Activated CD4-positive, alpha-beta T cell treated with anti-CD3 and anti-CD28 coated beads, Interleukin-2, amount 10 ng/mL, durations not matched to agents 7 days and 5 days (primary cell): ENCODE data around the gene PCGF2. TPM values are rescaled to one million over a fixed set of nuclear protein-coding genes. Genes with fewer than 3 reads are reported as not detected.
A peak's percentile ranks its signal among the peaks of the same experiment; 100 is the strongest.

ENCODE experiments used
- CTCF ChIA-PET: fragments of 350-600 bp; sonication (Branson Sonifier 250); formaldehyde crosslinking; loops from one replicate; lab custom pipeline; 2021; ENCODE audit warnings: antibody characterized with exemption; lab: Charles Lee
- POLR2A ChIA-PET: fragments of 350-600 bp; sonication (Branson Sonifier 250); formaldehyde crosslinking; loops from one replicate; lab custom pipeline; 2021; ENCODE audit warnings: antibody characterized with exemption; lab: Charles Lee
- DNase-seq: peaks from one replicate; pipeline ENCODE4 v3.0.0-alpha.2; 2020
- H3K27ac Mint-ChIP-seq: one replicate; pipeline ENCODE4 v1.8.0; 2021; ENCODE audit warnings: mild to moderate bottlenecking, moderate library complexity, mixed read lengths
- H3K27me3 Mint-ChIP-seq: one replicate; pipeline ENCODE4 v1.8.0; 2021; ENCODE audit warnings: mixed read lengths
- H3K36me3 Mint-ChIP-seq: one replicate; pipeline ENCODE4 v1.8.0; 2021; ENCODE audit warnings: low read depth, mixed read lengths
- H3K4me1 Mint-ChIP-seq: one replicate; pipeline ENCODE4 v1.8.0; 2021; ENCODE audit warnings: mixed read lengths
- H3K4me3 Mint-ChIP-seq: one replicate; pipeline ENCODE4 v1.8.0; 2021; ENCODE audit warnings: mild to moderate bottlenecking, moderate library complexity, mixed read lengths
- H3K9me3 Mint-ChIP-seq: one replicate; pipeline ENCODE4 v1.8.0; 2021; ENCODE audit warnings: mixed read lengths
- total RNA-seq, 2 experiments: library from RNA; stranded (reverse); gene quantifications; one replicate each; pipeline ENCODE4 v1.2.3, GENCODE V29; 2021

Gene PCGF2
- total RNA-seq, 2 experiments from 2014 or later = 0.22 to 0.23 TPM

DNA sequence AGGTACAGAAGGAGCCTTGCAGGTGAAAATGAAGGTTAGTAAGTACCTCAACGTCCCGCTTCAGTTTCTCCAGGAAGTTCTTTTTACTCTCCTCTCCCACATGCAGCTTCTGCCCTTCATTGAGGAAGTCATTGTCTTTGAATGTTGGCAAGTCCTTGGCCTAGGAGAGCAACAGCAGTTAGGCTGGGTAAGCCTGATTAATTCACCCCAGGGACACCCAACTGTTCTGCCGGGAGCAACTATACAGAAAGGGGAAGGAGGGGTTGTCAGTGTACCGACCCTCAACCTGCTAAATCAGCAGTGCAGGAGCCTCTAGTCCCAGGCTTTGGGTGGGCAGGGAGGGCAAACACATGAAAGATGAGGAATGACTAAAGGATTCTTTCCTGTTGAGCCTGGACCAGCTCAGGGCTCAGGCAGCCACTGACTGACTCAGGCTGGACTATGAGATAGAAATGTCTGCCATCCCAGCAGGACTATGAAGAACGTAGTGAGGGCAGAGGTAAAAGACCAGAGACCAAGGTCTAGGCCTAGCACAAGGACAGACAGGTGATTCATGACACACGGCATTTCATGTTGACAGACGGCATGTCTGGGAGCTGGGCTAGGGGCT lies 29.6 kb upstream of the PCGF2 start:
- CTCF ChIA-PET = interaction anchor here (1.1 to 1.2 kb wide), 2 partner anchors 100 to 123 kb away, joined by 3 read pairs; no protein-coding TSS in a partner anchor
- H3K27ac Mint-ChIP-seq = no peak overlapping the region

DNA sequence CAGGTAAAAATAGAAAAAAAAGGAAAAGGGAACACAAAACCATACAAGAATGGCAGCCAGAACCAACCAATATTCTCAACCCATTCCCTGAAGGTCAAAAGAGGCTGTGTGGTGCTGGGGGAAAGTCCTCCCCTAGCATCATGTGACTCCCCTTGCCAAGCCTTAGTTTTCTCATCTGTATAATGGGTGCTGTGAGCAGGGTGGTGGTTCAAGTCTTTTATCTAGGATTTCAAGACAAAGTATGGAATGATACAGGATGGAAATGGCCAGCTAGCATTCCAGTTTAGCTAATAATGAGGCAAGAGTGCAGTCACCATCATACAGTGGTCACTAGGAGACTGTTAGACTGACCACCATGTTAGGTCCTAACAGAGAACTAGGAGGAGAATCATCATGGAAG lies 25.1 kb upstream of the PCGF2 start:
- ChIA-PET POLR2A (no interaction called here), CTCF (no interaction called here)
- Mint-ChIP-seq H3K9me3 (no peaks in the 10 kb centered on the region), H3K4me3 (no peak overlapping the region), H3K4me1 (no peaks in the 10 kb centered on the region), H3K27me3 (no peaks in the 10 kb centered on the region), H3K27ac (no peak overlapping the region), H3K36me3 (peaks cover 45% of the 10 kb centered on the region)
- DNase-seq = no peak

More for the DNA sequence above, 29.6 kb upstream of the PCGF2 start:
- POLR2A ChIA-PET = interaction anchor here (0.6 kb wide), 1 partner anchor 17 kb away, joined by 3 read pairs; no protein-coding TSS in a partner anchor
- Mint-ChIP-seq H3K36me3 (peaks cover 44% of the 10 kb centered on the region), H3K4me3 (no peak overlapping the region), H3K9me3 (no peaks in the 10 kb centered on the region), H3K4me1 (no peaks in the 10 kb centered on the region), H3K27me3 (no peaks in the 10 kb centered on the region)
- no peak for DNase-seq

DNA sequence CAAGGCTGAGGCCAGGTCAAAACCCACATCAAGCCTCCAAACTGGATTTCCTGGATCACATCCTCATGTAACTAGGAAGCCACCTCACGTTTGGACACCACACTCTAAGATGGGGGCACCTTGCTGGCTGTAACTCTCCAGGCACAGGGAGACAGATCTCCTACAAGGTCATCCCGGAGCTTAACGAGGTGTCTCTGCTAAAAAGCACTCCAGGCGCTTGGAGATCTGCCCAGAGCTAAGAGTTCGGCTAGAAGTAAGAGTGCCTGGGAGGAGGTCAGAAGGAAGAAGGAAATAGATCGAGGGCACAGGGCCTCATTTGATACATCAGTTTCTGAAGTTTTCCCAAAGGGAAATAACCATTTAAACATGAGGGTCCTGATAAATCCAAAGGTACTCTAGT lies 20.3 kb upstream of the PCGF2 start:
- peaks cover 59% of the 10 kb centered on the region for H3K36me3 Mint-ChIP-seq
- no peak overlapping the region for H3K27ac Mint-ChIP-seq
- H3K27me3 Mint-ChIP-seq = no peaks in the 10 kb centered on the region
- ChIA-PET POLR2A (no interaction called here), CTCF (interaction anchor here (1.0 to 1.2 kb wide), 2 partner anchors 10 to 38 kb away, joined by 3 read pairs; no protein-coding TSS in a partner anchor)
- no peak for DNase-seq
- H3K4me3 Mint-ChIP-seq = no peak overlapping the region
- H3K4me1 Mint-ChIP-seq = no peaks in the 10 kb centered on the region
- H3K9me3 Mint-ChIP-seq = no peaks in the 10 kb centered on the region

DNA sequence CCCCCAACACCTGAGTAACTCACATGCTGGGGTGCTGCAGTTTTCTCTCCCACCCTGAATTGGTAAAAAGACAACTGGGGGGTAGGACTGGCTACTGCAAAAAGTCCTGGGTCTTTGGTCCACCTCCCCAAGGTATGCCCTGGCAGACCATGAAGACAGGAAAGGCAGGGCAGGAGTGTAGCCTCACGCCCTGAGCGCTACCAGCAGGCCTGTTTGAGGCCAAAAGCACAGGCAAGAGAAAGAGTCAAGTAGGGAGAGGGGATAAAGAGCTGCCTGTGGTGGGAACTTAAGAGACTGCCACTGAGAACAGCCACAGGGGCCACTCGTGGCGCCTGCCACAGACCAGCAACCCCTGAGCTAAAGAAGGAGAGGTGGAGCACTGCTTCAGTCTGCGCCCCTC lies 18.2 kb upstream of the PCGF2 start:
- Mint-ChIP-seq H3K4me3 (no peak overlapping the region), H3K27ac (no peak overlapping the region), H3K36me3 (peaks cover 59% of the 10 kb centered on the region), H3K9me3 (no peaks in the 10 kb centered on the region), H3K4me1 (peaks cover 6% of the 10 kb centered on the region), H3K27me3 (no peaks in the 10 kb centered on the region)
- ChIA-PET CTCF (interaction anchor here (1.0 to 2.2 kb wide), 5 partner anchors 8 to 32 kb away, joined by 3 to 8 read pairs (median 3); no protein-coding TSS in a partner anchor), POLR2A (no interaction called here)
- no peak for DNase-seq

DNA sequence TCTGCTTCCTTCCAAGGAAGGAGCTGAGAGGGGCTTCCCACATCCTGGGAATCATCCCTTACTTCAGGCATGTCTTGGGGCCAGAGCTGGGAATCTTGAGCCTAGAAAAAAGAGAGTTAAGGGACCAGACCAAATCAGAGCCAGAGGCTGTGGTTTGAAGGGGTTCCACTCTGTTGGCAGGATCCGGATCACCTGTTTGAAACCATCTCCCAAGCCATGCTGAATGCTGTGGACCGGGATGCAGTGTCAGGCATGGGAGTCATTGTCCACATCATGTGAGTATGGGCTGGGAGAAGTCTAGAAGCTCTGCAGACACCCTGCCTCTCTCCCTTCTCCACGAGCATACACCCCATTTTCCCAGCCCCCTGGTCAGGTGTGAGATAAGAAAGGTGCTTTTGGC lies 14.1 kb upstream of the PCGF2 start:
- H3K4me1 Mint-ChIP-seq = peaks cover 21% of the 10 kb centered on the region
- no peaks in the 10 kb centered on the region for H3K9me3 Mint-ChIP-seq
- no peak for DNase-seq
- no peaks in the 10 kb centered on the region for H3K27me3 Mint-ChIP-seq
- no peak overlapping the region for H3K4me3 Mint-ChIP-seq
- ChIA-PET CTCF (interaction anchor here (0.8 to 1.8 kb wide), 6 partner anchors 10 to 391 kb away, joined by 3 to 6 read pairs (median 4); partner anchors contain the start of gene PSMB3), POLR2A (interaction anchor here (0.6 kb wide), 1 partner anchor 9 kb away, joined by 4 read pairs; no protein-coding TSS in a partner anchor)
- H3K27ac Mint-ChIP-seq = no peak overlapping the region
- peaks cover 58% of the 10 kb centered on the region for H3K36me3 Mint-ChIP-seq

DNA sequence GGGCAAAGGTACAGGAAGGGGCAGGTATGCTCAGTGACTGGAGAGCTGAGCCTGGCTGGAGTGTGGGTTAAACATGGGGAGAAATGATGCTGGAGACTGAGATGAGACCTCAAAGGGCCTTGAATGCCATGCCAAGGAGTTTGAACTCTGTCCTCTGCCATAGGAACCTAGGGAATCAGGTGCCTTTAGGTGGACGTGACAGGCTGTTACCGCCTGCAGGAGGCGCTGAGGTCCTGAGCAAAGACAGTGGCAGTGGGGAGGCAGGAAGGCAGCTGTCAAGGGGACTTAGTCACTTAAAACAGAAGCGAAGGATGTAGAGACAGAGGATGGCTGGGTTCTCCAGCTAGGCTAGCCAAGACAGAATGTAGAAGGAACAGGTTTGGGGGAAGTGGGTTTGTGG lies 13.5 kb upstream of the PCGF2 start:
- Mint-ChIP-seq H3K27ac (peak overlapping the region; percentile 51), H3K4me3 (no peak overlapping the region), H3K27me3 (no peaks in the 10 kb centered on the region), H3K36me3 (peaks cover 52% of the 10 kb centered on the region), H3K4me1 (peaks cover 21% of the 10 kb centered on the region), H3K9me3 (no peaks in the 10 kb centered on the region)
- ChIA-PET CTCF (interaction anchor here (0.8 to 1.8 kb wide), 6 partner anchors 9 to 392 kb away, joined by 3 to 6 read pairs (median 4); partner anchors contain the start of gene PSMB3), POLR2A (no interaction called here)
- peak; percentile 44 for DNase-seq

DNA sequence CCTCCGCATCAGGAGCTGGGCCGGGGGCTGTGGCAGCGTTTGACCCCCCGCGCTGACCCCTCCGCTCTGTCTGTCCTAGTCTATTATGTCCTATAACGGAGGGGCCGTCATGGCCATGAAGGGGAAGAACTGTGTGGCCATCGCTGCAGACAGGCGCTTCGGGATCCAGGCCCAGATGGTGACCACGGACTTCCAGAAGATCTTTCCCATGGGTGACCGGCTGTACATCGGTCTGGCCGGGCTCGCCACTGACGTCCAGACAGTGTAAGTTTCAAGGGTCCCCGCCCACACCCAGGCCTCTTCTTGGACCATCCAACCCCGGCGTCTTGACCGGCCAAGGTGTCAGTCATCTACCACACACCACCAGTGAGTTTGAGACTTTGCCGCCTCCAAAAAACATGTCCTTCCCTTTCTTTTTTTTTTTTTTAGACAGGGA lies 5.0 kb upstream of the PCGF2 start:
- H3K4me3 Mint-ChIP-seq = peak overlapping the region; percentile 96
- CTCF ChIA-PET = interaction anchor here (1.1 to 2.5 kb wide), 4 partner anchors 9 to 412 kb away, joined by 3 to 8 read pairs (median 4); no protein-coding TSS in a partner anchor
- POLR2A ChIA-PET = interaction anchor here (1.2 kb wide), 1 partner anchor 9 kb away, joined by 4 read pairs; no protein-coding TSS in a partner anchor

DNA sequence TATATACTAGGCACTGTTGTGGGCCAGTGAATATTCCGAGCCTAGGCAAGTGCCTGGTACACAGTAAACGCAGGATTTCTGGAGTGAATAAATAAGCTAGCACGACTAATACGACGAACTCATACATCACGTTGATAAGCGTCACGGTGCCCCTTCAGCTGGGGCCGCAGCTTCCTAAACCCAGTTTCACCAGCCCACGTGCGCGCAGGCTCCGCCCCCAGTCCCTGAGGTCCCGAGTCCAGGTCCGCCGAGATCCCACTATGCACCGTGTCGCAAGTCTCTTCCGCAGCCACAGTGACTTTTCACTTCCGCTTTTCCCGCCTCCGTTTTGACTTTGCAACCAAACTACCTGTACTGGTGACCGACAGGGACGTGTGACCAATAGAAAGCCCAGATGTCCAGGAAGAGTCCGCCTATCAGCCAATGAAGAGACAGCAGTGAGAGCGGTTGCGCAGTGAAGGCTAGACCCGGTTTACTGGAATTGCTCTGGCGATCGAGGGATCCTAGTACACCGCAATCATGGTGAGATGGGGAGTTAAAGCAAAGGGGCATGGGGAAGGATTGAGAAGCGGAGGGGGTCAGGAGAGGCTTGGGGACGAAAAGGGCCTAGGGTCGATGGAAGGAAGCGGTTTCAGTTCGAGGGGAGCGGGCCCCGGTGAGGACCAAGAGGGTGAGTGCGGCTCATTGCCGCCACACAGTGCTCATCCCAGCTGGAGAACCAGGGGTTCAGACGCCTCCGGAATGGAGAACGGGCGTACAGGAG lies 4.4 kb upstream of the PCGF2 start, which contains the start of gene PSMB3:
PSMB3 (plus strand) TSS at position 434 of the 763 bp plus-strand sequence; CDS start at position 520, 86 bp downstream.
- Mint-ChIP-seq H3K27ac (peak within 1 kb of the TSS; percentile 98), H3K36me3 (peaks cover 28% of the 10 kb centered on the region), H3K9me3 (no peaks in the 10 kb centered on the region), H3K4me1 (peaks cover 45% of the 10 kb centered on the region), H3K4me3 (peak within 1 kb of the TSS; percentile 96), H3K27me3 (peaks cover 30% of the 10 kb centered on the region)
- DNase-seq = peak; percentile 99
- CTCF ChIA-PET = interaction anchor here (0.6 to 1.5 kb wide), 9 partner anchors 9 to 431 kb away, joined by 3 to 4 read pairs (median 3); no protein-coding TSS in a partner anchor
- POLR2A ChIA-PET = interaction anchor here (0.6 to 1.2 kb wide), 2 partner anchors 10 to 11 kb away, joined by 3 to 4 read pairs; no protein-coding TSS in a partner anchor

More for the DNA sequence above, 5.0 kb upstream of the PCGF2 start:
- H3K36me3 Mint-ChIP-seq = peaks cover 28% of the 10 kb centered on the region
- no peak for DNase-seq
- H3K9me3 Mint-ChIP-seq = no peaks in the 10 kb centered on the region
- H3K27me3 Mint-ChIP-seq = peaks cover 28% of the 10 kb centered on the region
- peak overlapping the region; percentile 98 for H3K27ac Mint-ChIP-seq
- H3K4me1 Mint-ChIP-seq = peaks cover 45% of the 10 kb centered on the region

DNA sequence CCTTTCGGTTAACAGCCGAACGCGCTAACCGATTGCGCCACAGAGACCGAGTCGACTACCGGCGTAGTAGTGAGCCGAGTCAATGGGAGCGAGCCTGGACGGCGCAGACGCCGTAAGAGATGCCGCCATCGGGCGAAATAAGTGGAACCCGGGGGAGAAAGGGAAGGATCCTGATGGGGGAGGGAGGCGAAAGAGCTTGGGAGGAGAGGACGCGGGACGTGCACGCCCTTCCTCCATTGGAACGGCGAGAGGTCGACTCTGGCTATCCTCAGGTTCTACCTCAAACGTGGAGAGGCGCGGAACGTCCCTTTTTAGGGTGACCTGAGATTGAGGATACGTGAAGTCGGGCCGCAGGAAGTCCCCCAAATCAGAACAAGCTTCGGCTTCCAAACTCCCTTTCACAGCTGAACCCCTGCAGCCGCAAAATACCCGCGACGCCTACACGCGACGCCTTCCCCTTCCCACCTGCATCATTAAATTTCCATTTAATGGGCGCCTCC lies 3.7 kb upstream of the PCGF2 start:
- DNase-seq = peak; percentile 84
- ChIA-PET POLR2A (interaction anchor here (0.6 kb wide), 1 partner anchor 12 kb away, joined by 3 read pairs; no protein-coding TSS in a partner anchor), CTCF (interaction anchor here (0.6 to 1.5 kb wide), 10 partner anchors 10 to 432 kb away, joined by 3 to 4 read pairs (median 3); no protein-coding TSS in a partner anchor)
- peaks cover 33% of the 10 kb centered on the region for H3K27me3 Mint-ChIP-seq
- H3K4me3 Mint-ChIP-seq = peak overlapping the region; percentile 96
- H3K9me3 Mint-ChIP-seq = no peaks in the 10 kb centered on the region
- H3K27ac Mint-ChIP-seq = peak overlapping the region; percentile 98
- peaks cover 28% of the 10 kb centered on the region for H3K36me3 Mint-ChIP-seq
- peaks cover 46% of the 10 kb centered on the region for H3K4me1 Mint-ChIP-seq

DNA sequence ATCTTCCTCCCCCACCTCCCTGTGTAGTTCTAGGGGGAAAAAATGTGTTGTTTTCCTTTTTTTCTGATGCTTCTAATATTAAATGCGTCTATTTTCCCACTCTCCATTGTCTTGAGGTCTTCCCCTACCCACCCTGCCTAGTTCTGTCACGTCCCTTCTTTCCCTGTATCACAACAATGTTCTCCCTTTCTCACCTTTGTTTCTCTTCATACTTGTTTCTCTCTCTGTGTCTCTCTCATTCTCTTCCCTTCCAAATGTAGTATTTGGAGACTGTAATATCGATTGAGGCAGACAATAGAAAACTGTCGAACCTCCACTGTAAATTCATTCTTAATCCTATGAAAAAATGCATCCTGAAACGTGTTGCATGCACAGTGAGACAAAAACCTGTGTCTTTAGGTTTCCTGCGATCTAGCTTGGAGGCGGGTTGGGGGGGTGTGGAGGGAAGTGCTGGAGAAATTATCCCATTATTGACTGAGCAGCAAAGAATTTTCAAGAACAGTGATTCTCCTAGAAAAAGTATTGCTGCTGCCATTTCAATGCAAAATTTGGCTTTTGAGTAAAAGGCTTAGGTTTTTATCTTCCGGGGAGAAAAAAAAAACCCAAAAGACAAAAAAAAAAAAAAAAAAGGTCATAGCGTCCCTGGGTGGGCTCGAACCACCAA lies 3.1 kb upstream of the PCGF2 start:
- ChIA-PET CTCF (interaction anchor here (0.6 to 1.5 kb wide), 8 partner anchors 16 to 214 kb away, joined by 3 to 4 read pairs (median 3); partner anchors contain the start of gene LASP1), POLR2A (no interaction called here)
- H3K27ac Mint-ChIP-seq = peak overlapping the region; percentile 98
- H3K36me3 Mint-ChIP-seq = peaks cover 26% of the 10 kb centered on the region
- H3K27me3 Mint-ChIP-seq = peaks cover 39% of the 10 kb centered on the region
- no peaks in the 10 kb centered on the region for H3K9me3 Mint-ChIP-seq
- peak overlapping the region; percentile 96 for H3K4me3 Mint-ChIP-seq
- H3K4me1 Mint-ChIP-seq = peaks cover 52% of the 10 kb centered on the region
- no peak for DNase-seq

DNA sequence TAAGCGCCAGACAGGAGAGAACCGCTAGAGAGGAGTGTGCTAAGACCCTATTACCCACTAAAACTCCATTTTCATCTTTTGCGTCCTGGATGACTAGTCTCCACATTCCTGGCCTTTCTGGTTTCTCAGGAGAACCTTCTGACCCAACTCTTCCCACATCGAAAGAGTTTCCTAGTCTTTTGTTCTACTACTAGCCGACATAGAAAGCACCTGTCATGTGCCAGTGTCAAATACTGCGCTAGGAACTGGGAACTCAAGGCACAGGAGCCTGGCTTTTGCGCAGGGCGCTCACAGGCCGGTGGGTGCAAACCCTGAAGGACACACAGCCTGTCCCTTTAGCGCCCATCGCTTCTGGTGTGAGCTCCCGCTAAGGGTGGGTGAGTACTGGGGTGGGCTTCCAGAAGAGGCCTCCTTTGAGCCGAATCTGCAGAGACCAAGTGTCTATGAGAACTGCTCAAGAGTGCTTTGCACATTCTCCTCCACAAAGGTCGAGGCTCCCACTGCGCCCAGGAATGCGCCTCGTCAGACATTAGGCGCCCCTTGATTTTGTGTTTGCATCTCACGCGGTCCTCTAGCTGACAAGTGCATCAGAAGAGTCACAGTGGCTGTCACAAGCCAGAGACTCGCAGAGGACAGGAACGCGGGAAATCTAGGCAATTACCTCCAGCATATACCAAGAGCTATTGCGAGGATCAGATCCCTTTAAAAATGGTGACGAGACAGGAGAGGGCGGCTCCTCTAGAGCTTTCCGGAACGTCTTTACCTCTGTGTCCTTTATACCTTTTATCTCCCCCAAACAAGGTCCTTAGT lies 2.4 kb upstream of the PCGF2 start:
- H3K36me3 Mint-ChIP-seq = peaks cover 18% of the 10 kb centered on the region
- H3K4me1 Mint-ChIP-seq = peaks cover 51% of the 10 kb centered on the region

More for the DNA sequence above, 2.4 kb upstream of the PCGF2 start:
- Mint-ChIP-seq H3K9me3 (no peaks in the 10 kb centered on the region), H3K4me3 (peak overlapping the region; percentile 96), H3K27ac (peak overlapping the region; percentile 98), H3K27me3 (peaks cover 46% of the 10 kb centered on the region)
- no peak for DNase-seq
- ChIA-PET CTCF (interaction anchor here (0.7 to 1.5 kb wide), 2 partner anchors 15 to 119 kb away, joined by 3 to 4 read pairs; partner anchors contain the start of gene LASP1), POLR2A (no interaction called here)
